Upper lobe of left lung (tissue), 4 donors: ENCODE results near the gene ENTREP3.
A peak's percentile ranks its signal among the peaks of the same experiment; 100 is the strongest.

Experiments
- EP300 ChIP-seq, 4 donors: sonication (generic); formaldehyde crosslinking; IDR thresholded peaks; one replicate each; pipeline ENCODE4 v1.5.1; 2017; ENCODE audit warnings: antibody characterized with exemption in 4 of 4, control low read depth in 2 of 4
- POLR2A ChIP-seq, 4 donors: fragments of 450-650 bp; IDR thresholded peaks; one replicate each; pipeline ENCODE4 v1.5.1; 2016 to 2017; ENCODE audit warnings: antibody characterized with exemption in 4 of 4, mild to moderate bottlenecking in 2 of 4
- TF ChIP-seq, protein P1 (sequence below), 6 experiments: fragments of 450-650 bp in 4 of 6; fragments of 200-600 bp in 2 of 6; sonication (generic) in 2 of 6; IDR thresholded peaks; one replicate each; pipeline ENCODE4 v1.5.1; 2016 to 2019; ENCODE audit warnings: antibody characterized with exemption in 6 of 6

DNA sequence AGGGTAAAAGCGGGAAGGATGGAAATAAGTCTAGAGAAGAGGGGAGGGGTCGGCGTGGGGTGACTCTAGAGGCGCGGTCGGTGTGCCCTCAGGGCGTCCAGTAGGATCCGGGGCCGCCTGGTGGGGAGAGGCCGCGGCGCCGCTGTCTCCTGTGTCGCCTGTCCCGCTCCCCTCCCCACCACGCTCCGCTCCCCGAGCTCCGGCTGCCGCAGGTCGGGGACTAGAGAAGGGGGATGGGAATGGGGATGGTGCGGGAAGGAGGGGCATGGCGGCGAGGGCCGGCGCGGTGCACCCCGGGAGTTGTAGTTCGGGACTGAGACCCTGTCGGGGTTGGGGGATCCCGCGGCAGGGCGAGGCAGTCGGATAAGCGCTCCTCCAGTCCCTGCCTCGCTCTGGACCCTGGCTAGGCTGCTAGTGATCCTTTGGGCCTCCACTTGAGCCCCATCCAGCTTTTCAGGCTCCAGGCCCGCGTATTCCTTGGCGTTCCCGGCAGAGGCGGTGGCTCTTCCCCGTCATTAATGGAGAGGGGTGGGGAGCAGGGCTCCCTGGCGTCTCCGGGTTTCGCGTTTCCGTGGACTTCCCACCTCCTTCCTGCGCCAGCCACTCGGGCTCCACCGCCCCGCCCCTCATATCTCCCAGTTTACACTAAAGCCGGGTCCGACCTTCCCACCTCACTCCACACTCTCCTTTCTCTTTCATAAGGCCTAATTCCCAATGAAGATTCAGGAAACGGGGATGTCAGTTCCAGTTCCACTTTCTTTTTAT lies at the start of gene ENTREP3:
- TF ChIP-seq EP300 (IDR thresholded peaks at IDR 0.05) (no peak), POLR2A (IDR thresholded peaks at IDR 0.05) (peak in 2 of 4 donors; percentile 47 to 66)
- TF ChIP-seq, protein P1, sequence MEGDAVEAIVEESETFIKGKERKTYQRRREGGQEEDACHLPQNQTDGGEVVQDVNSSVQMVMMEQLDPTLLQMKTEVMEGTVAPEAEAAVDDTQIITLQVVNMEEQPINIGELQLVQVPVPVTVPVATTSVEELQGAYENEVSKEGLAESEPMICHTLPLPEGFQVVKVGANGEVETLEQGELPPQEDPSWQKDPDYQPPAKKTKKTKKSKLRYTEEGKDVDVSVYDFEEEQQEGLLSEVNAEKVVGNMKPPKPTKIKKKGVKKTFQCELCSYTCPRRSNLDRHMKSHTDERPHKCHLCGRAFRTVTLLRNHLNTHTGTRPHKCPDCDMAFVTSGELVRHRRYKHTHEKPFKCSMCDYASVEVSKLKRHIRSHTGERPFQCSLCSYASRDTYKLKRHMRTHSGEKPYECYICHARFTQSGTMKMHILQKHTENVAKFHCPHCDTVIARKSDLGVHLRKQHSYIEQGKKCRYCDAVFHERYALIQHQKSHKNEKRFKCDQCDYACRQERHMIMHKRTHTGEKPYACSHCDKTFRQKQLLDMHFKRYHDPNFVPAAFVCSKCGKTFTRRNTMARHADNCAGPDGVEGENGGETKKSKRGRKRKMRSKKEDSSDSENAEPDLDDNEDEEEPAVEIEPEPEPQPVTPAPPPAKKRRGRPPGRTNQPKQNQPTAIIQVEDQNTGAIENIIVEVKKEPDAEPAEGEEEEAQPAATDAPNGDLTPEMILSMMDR (IDR thresholded peaks at IDR 0.05): peak in 3 of 6 experiments; percentile 4 to 39 (median 13)
